Panc1 (cell line): ENCODE measurements around the gene MEGF6.

Experiments used
- POLR2AphosphoS5 ChIP-seq: IDR thresholded peaks from 2 replicates; pipeline ENCODE4 v1.6.1; 2012; ENCODE audit warnings: mild to moderate bottlenecking, low read depth, low read length, moderate library complexity
- REST ChIP-seq, 2 experiments: IDR thresholded peaks; 2 replicates each; pipeline ENCODE4 v1.6.1; 2011 to 2012; ENCODE audit warnings: low read depth in 2 of 2, control low read depth in 1 of 2, low read length in 1 of 2, mild to moderate bottlenecking in 1 of 2, moderate library complexity in 1 of 2; ENCODE audit not compliant: insufficient read depth in 1 of 2
- SIN3A ChIP-seq: IDR thresholded peaks from 2 replicates; pipeline ENCODE4 v1.6.1; 2012; ENCODE audit warnings: low read depth, mild to moderate bottlenecking, low read length, moderate library complexity, borderline replicate concordance; ENCODE audit not compliant: insufficient read depth
- TCF7L2 ChIP-seq: IDR thresholded peaks from 2 replicates; pipeline ENCODE4 v1.6.1; 2011; ENCODE audit warnings: mild to moderate bottlenecking, low read depth, low read length, inconsistent platforms
- TF ChIP-seq, protein P1 (sequence below): fragments of 450-650 bp; IDR thresholded peaks from 2 replicates; pipeline ENCODE4 v1.5.1; 2017; ENCODE audit warnings: mild to moderate bottlenecking

- TF ChIP-seq, protein P1, sequence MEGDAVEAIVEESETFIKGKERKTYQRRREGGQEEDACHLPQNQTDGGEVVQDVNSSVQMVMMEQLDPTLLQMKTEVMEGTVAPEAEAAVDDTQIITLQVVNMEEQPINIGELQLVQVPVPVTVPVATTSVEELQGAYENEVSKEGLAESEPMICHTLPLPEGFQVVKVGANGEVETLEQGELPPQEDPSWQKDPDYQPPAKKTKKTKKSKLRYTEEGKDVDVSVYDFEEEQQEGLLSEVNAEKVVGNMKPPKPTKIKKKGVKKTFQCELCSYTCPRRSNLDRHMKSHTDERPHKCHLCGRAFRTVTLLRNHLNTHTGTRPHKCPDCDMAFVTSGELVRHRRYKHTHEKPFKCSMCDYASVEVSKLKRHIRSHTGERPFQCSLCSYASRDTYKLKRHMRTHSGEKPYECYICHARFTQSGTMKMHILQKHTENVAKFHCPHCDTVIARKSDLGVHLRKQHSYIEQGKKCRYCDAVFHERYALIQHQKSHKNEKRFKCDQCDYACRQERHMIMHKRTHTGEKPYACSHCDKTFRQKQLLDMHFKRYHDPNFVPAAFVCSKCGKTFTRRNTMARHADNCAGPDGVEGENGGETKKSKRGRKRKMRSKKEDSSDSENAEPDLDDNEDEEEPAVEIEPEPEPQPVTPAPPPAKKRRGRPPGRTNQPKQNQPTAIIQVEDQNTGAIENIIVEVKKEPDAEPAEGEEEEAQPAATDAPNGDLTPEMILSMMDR = peak; percentile 91
- TF ChIP-seq POLR2AphosphoS5 (no peak; the same call in 1 of the 2 replicates), SIN3A (no peak), TCF7L2 (no peak), REST (IDR thresholded peaks at IDR 0.05; ENCODE audit: insufficient read depth in 1 of 2, low read depth in 2 of 2, low read length in 1 of 2) (no peak)
Measured at GRCh38 chr1:3518256-3518655, 93.1 kb downstream of the MEGF6 start.
